WTC11 (cell line): ENCODE data around the gene CEP350. TPM values are rescaled to one million over a fixed set of nuclear protein-coding genes. Genes with fewer than 3 reads are reported as not detected.

Experiments
- ATAC-seq: fragments of 200-7000 bp; cut with Tn5 transposase; 2 replicates; pipeline ENCODE4 v1.10.0; 2021; ENCODE audit warnings: mild to moderate bottlenecking, moderate library complexity
- CTCF ChIA-PET: fragments of 300-600 bp; sonication (Branson Sonifier 250); formaldehyde crosslinking; loops from one replicate; lab custom pipeline; 2021; ENCODE audit warnings: antibody characterized with exemption; lab: Charles Lee
- POLR2A ChIA-PET: fragments of 350-600 bp; sonication (Branson Sonifier 250); formaldehyde crosslinking; loops from one replicate; lab custom pipeline; 2021; ENCODE audit warnings: antibody characterized with exemption; lab: Charles Lee
- DNase-seq: peaks from one replicate; pipeline ENCODE4 v3.0.0; 2021; ENCODE audit warnings: low spot score
- H3K27ac Mint-ChIP-seq: 2 replicates; pipeline ENCODE4 v1.8.0; 2021; ENCODE audit warnings: mixed read lengths
- H3K27me3 Mint-ChIP-seq: 2 replicates; pipeline ENCODE4 v1.8.0; 2021; ENCODE audit warnings: low read depth, mild to moderate bottlenecking, moderate library complexity, mixed read lengths
- H3K36me3 Mint-ChIP-seq: 2 replicates; pipeline ENCODE4 v1.8.0; 2021; ENCODE audit warnings: mixed read lengths
- H3K4me1 Mint-ChIP-seq: 2 replicates; pipeline ENCODE4 v1.8.0; 2022; ENCODE audit warnings: mixed read lengths
- H3K4me3 Mint-ChIP-seq: 2 replicates; pipeline ENCODE4 v1.8.0; 2021; ENCODE audit warnings: mild to moderate bottlenecking, moderate library complexity, mixed read lengths
- H3K9me3 Mint-ChIP-seq: 2 replicates; pipeline ENCODE4 v1.8.0; 2021; ENCODE audit warnings: mixed read lengths
- FOXJ3 ChIP-seq: sonication (generic); formaldehyde crosslinking; IDR thresholded peaks from 2 replicates; pipeline ENCODE4 v1.9.0; 2021; ENCODE audit warnings: missing genetic modification reagents, mild to moderate bottlenecking, borderline replicate concordance
- KAT7 ChIP-seq: sonication (generic); formaldehyde crosslinking; IDR thresholded peaks from 2 replicates; pipeline ENCODE4 v1.8.1; 2023; ENCODE audit warnings: missing genetic modification reagents, mild to moderate bottlenecking, borderline replicate concordance
- MXD4 ChIP-seq: fragments of 250-450 bp; sonication (Bioruptor Pico); IDR thresholded peaks from 2 replicates; pipeline ENCODE4 v1.8.0; 2021; ENCODE audit warnings: mild to moderate bottlenecking, moderate library complexity, borderline replicate concordance
- NFATC4 ChIP-seq: fragments of 250-450 bp; sonication (Bioruptor Pico); IDR thresholded peaks from 2 replicates; pipeline ENCODE4 v1.9.0; 2021; ENCODE audit warnings: mild to moderate bottlenecking
- OVOL2 ChIP-seq: fragments of 250-450 bp; sonication (Bioruptor Pico); IDR thresholded peaks from 2 replicates; pipeline ENCODE4 v1.9.0; 2021; ENCODE audit warnings: mild to moderate bottlenecking, borderline replicate concordance
- RORB ChIP-seq: fragments of 250-450 bp; sonication (Bioruptor Pico); IDR thresholded peaks from 2 replicates; pipeline ENCODE4 v1.9.0; 2021; ENCODE audit warnings: mild to moderate bottlenecking
- SMAD4 ChIP-seq: sonication (generic); formaldehyde crosslinking; IDR thresholded peaks from 2 replicates; pipeline ENCODE4 v1.8.0; 2022; ENCODE audit warnings: mild to moderate bottlenecking, missing genetic modification reagents
- ZBTB21 ChIP-seq: sonication (generic); formaldehyde crosslinking; IDR thresholded peaks from 2 replicates; pipeline ENCODE4 v1.8.1; 2023; ENCODE audit warnings: mild to moderate bottlenecking, missing genetic modification reagents, borderline replicate concordance
- ZNF138 ChIP-seq: sonication (generic); formaldehyde crosslinking; conservative IDR thresholded peaks from 2 replicates; pipeline ENCODE4 v1.8.1; 2022; ENCODE audit warnings: mild to moderate bottlenecking, moderate library complexity, missing genetic modification reagents
- ZNF219 ChIP-seq: sonication (generic); formaldehyde crosslinking; IDR thresholded peaks from 2 replicates; pipeline ENCODE4 v1.8.0; 2023; ENCODE audit warnings: missing genetic modification reagents, mild to moderate bottlenecking, borderline replicate concordance
- total RNA-seq: library from RNA; stranded (reverse); gene quantifications from 3 replicates; pipeline ENCODE4 v1.2.3, GENCODE V29; 2021
- TF ChIP-seq, protein P1 (sequence below): fragments of 250-450 bp; sonication (Bioruptor Pico); IDR thresholded peaks from 2 replicates; pipeline ENCODE4 v2.1.2; 2022; ENCODE audit warnings: mild to moderate bottlenecking, moderate library complexity
- TF ChIP-seq, protein P2 (sequence below): fragments of 250-450 bp; sonication (Bioruptor Pico); IDR thresholded peaks from 2 replicates; pipeline ENCODE4 v1.8.0; 2021; ENCODE audit warnings: mild to moderate bottlenecking
- TF ChIP-seq, protein P3 (sequence below): sonication (generic); formaldehyde crosslinking; conservative IDR thresholded peaks from 2 replicates; pipeline ENCODE4 v1.8.1; 2023; ENCODE audit warnings: mild to moderate bottlenecking, low read depth, missing genetic modification reagents, moderate library complexity
- TF ChIP-seq, protein P4 (sequence below): sonication (generic); formaldehyde crosslinking; IDR thresholded peaks from 2 replicates; pipeline ENCODE4 v1.8.1; 2023; ENCODE audit warnings: mild to moderate bottlenecking, missing genetic modification reagents, moderate library complexity
- TF ChIP-seq, protein P5 (sequence below): sonication (generic); formaldehyde crosslinking; IDR thresholded peaks from 2 replicates; pipeline ENCODE4 v1.8.1; 2023; ENCODE audit warnings: mild to moderate bottlenecking, missing genetic modification reagents
- TF ChIP-seq, protein P6 (sequence below): sonication (generic); formaldehyde crosslinking; IDR thresholded peaks from 2 replicates; pipeline ENCODE4 v1.8.1; 2023; ENCODE audit warnings: mild to moderate bottlenecking, missing genetic modification reagents, borderline replicate concordance

The CEP350 gene
- total RNA-seq, 1 experiment from 2014 or later, result 34.2 TPM

DNA sequence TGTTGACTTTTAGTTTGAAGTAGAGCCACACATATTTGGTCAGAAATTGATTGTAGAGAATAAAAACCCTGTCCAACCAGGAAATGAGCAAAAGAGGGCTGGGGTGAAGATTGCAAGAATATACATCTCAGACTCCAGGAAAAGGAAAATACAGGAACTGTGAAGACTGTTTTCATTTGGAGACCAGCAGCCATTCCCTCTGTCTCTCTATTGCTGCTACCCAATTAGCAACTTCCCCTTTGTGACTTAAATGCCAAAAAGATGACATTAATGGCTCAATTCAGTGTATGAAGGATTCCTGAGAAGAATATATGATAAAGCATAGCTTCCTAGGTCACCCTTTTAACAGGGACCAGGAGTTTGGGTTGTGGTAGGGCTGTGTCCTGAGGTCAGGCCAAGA lies 31.6 kb upstream of the CEP350 start (continued):
- TF ChIP-seq, protein P1, sequence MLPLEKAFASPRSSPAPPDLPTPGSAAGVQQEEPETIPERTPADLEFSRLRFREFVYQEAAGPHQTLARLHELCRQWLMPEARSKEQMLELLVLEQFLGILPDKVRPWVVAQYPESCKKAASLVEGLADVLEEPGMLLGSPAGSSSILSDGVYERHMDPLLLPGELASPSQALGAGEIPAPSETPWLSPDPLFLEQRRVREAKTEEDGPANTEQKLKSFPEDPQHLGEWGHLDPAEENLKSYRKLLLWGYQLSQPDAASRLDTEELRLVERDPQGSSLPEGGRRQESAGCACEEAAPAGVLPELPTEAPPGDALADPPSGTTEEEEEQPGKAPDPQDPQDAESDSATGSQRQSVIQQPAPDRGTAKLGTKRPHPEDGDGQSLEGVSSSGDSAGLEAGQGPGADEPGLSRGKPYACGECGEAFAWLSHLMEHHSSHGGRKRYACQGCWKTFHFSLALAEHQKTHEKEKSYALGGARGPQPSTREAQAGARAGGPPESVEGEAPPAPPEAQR (CRISPR knock-in tag), result no peak
- TF ChIP-seq SMAD4 (CRISPR knock-in tag) (no peak), NFATC4 (CRISPR knock-in tag) (no peak), ZNF219 (CRISPR knock-in tag) (no peak), MXD4 (CRISPR knock-in tag) (no peak), RORB (CRISPR knock-in tag) (no peak), OVOL2 (CRISPR knock-in tag) (no peak), ZNF138 (CRISPR knock-in tag) (no peak)
- TF ChIP-seq, protein P2, sequence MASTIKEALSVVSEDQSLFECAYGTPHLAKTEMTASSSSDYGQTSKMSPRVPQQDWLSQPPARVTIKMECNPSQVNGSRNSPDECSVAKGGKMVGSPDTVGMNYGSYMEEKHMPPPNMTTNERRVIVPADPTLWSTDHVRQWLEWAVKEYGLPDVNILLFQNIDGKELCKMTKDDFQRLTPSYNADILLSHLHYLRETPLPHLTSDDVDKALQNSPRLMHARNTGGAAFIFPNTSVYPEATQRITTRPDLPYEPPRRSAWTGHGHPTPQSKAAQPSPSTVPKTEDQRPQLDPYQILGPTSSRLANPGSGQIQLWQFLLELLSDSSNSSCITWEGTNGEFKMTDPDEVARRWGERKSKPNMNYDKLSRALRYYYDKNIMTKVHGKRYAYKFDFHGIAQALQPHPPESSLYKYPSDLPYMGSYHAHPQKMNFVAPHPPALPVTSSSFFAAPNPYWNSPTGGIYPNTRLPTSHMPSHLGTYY, result no peak
- TF ChIP-seq, protein P3, sequence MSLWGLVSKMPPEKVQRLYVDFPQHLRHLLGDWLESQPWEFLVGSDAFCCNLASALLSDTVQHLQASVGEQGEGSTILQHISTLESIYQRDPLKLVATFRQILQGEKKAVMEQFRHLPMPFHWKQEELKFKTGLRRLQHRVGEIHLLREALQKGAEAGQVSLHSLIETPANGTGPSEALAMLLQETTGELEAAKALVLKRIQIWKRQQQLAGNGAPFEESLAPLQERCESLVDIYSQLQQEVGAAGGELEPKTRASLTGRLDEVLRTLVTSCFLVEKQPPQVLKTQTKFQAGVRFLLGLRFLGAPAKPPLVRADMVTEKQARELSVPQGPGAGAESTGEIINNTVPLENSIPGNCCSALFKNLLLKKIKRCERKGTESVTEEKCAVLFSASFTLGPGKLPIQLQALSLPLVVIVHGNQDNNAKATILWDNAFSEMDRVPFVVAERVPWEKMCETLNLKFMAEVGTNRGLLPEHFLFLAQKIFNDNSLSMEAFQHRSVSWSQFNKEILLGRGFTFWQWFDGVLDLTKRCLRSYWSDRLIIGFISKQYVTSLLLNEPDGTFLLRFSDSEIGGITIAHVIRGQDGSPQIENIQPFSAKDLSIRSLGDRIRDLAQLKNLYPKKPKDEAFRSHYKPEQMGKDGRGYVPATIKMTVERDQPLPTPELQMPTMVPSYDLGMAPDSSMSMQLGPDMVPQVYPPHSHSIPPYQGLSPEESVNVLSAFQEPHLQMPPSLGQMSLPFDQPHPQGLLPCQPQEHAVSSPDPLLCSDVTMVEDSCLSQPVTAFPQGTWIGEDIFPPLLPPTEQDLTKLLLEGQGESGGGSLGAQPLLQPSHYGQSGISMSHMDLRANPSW (CRISPR knock-in tag), result no peak
- TF ChIP-seq, protein P4, sequence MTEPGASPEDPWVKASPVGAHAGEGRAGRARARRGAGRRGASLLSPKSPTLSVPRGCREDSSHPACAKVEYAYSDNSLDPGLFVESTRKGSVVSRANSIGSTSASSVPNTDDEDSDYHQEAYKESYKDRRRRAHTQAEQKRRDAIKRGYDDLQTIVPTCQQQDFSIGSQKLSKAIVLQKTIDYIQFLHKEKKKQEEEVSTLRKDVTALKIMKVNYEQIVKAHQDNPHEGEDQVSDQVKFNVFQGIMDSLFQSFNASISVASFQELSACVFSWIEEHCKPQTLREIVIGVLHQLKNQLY, result no peak

DNA sequence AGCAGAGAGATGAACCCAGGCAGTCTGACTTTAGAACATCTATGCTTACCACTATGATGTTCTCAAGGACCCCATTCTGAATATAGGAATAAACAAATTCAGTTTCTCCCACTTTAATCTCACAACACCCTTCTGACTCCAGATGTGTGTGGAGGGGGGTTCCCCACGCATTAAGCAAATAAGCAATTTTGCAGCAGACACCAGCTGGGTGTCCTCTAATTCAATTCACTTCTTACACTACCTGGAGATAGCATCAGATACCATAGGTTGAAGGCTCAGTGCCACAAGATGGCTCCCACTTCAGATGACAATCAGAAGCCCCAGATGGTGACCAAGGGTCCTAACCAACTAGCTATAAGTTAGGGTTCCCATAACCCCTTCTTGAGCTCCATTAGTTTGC lies 30.3 kb upstream of the CEP350 start:
- no peak for DNase-seq
- no peak overlapping the region for H3K4me3 Mint-ChIP-seq
- H3K36me3 Mint-ChIP-seq, result peaks cover 2% of the 10 kb centered on the region; the same call in 1 of the 2 replicates
- ChIA-PET POLR2A (no interaction called here), CTCF (interaction anchor here (0.6 kb wide), 1 partner anchor 201 kb away, joined by 3 read pairs; no protein-coding TSS in a partner anchor)
- H3K9me3 Mint-ChIP-seq, result no peaks in the 10 kb centered on the region
- peaks cover 25% of the 10 kb centered on the region for H3K4me1 Mint-ChIP-seq
- no peak for ATAC-seq
- no peaks in the 10 kb centered on the region for H3K27me3 Mint-ChIP-seq
- TF ChIP-seq ZBTB21, result no peak
- TF ChIP-seq, protein P5, sequence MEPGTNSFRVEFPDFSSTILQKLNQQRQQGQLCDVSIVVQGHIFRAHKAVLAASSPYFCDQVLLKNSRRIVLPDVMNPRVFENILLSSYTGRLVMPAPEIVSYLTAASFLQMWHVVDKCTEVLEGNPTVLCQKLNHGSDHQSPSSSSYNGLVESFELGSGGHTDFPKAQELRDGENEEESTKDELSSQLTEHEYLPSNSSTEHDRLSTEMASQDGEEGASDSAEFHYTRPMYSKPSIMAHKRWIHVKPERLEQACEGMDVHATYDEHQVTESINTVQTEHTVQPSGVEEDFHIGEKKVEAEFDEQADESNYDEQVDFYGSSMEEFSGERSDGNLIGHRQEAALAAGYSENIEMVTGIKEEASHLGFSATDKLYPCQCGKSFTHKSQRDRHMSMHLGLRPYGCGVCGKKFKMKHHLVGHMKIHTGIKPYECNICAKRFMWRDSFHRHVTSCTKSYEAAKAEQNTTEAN (CRISPR knock-in tag), result no peak
- no peak for TF ChIP-seq KAT7 (CRISPR knock-in tag)
- TF ChIP-seq, protein P6, sequence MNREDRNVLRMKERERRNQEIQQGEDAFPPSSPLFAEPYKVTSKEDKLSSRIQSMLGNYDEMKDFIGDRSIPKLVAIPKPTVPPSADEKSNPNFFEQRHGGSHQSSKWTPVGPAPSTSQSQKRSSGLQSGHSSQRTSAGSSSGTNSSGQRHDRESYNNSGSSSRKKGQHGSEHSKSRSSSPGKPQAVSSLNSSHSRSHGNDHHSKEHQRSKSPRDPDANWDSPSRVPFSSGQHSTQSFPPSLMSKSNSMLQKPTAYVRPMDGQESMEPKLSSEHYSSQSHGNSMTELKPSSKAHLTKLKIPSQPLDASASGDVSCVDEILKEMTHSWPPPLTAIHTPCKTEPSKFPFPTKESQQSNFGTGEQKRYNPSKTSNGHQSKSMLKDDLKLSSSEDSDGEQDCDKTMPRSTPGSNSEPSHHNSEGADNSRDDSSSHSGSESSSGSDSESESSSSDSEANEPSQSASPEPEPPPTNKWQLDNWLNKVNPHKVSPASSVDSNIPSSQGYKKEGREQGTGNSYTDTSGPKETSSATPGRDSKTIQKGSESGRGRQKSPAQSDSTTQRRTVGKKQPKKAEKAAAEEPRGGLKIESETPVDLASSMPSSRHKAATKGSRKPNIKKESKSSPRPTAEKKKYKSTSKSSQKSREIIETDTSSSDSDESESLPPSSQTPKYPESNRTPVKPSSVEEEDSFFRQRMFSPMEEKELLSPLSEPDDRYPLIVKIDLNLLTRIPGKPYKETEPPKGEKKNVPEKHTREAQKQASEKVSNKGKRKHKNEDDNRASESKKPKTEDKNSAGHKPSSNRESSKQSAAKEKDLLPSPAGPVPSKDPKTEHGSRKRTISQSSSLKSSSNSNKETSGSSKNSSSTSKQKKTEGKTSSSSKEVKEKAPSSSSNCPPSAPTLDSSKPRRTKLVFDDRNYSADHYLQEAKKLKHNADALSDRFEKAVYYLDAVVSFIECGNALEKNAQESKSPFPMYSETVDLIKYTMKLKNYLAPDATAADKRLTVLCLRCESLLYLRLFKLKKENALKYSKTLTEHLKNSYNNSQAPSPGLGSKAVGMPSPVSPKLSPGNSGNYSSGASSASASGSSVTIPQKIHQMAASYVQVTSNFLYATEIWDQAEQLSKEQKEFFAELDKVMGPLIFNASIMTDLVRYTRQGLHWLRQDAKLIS, result no peak
- no peak for TF ChIP-seq FOXJ3
- no peak overlapping the region for H3K27ac Mint-ChIP-seq
